DMS153 (cell line): ENCODE data around the gene TLCD4.

Experiments used
- DNase-seq: peaks from one replicate; lab custom pipeline; 2025; lab: John Stamatoyannopoulos, UW

The TLCD4 gene

GRCh38 chr1:95095833-95096217 lies 21.3 kb upstream of the TLCD4 start:
- no peak for DNase-seq

DNA sequence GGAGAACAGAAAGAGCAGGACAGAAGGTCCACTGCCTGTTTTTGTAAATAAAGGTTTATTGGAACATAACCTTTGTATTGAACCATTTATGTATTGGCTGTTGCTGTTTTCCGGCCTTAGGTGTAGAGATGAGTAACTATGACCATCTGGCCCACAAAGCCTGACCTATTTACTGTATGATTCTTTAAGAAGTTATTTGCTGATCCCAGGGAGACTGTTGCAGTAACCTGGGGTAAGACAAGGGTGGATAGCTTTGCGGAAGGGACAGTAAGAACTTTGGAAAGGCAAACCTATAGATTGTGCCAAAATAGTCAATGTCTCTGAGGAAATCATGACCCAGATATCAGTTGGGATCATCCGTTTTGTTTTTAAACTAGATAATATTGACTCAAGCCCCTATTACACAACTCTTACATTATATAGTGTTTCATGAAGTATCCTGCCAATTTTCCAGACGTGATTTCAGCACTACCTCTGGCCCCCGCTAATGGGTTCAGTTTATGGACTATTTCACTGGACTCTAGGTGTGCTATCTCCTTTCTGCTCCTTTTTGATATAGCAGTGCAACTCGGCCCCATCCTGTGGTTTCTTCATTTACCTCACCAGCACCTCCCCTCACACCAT lies 20.8 kb upstream of the TLCD4 start:
- DNase-seq, result no peak

GRCh38 chr1:95097426-95097825 lies 19.7 kb upstream of the TLCD4 start:
- no peak for DNase-seq

GRCh38 chr1:95098196-95098595 lies 19.0 kb upstream of the TLCD4 start:
- DNase-seq, result no peak

- no peak for DNase-seq
These were observed 8.4 kb upstream of the TLCD4 start for GRCh38 chr1:95108792-95109191.

DNA sequence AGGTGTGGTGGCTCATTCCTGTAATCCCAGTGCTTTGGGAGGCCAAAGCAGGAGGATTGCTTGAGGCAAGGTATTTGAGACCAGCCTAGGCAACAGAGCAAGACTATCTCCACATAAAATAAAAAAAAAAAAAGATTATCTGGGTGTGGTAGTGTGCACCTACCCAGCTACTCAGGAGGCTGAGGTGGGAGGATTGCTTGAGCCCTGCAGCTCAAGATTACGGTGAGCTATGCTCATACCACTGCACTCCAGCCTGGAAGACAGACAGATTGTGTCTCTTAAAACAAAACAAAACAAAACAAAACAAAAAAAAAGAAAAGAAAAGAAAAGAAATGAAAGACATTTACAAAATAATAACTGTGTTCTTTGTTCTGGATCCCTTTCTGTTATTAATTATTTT lies 6.1 kb upstream of the TLCD4 start:
- DNase-seq, result no peak

GRCh38 chr1:95113684-95114083 lies 3.5 kb upstream of the TLCD4 start:
- no peak for DNase-seq

- no peak for DNase-seq
These were observed 1.4 kb upstream of the TLCD4 start for GRCh38 chr1:95115708-95116137.

DNA sequence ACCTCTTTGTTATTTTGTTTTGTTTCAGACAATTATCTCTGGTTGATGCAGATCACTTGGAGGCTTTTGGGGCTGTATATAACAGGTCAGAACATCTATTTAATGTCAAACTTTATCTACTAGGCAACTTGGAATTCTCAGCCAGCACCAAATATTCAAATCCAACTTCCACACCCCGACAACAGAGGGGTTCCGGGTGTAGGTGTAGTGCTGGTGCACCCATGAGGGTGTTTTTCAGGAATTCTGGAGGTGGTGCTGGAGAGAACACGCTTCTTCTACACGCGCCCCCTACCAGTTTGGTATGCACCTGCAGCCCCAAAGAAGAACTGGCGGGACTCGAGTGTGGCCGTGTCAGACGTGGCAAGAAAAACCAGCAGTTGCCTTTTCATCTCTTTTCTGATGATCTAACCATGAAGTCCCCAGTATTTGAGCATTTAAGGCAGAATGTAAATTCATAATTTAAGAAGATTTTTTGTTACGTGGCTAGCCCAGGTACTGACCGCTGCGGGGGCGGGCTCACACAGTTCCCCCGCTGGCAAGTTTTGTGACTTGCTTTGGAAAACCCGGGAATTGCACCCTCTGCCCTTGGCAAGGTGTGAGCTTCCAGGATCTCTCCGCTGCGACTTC lies 462 bp upstream of the TLCD4 start:
- DNase-seq, result peak; percentile 64

DNA sequence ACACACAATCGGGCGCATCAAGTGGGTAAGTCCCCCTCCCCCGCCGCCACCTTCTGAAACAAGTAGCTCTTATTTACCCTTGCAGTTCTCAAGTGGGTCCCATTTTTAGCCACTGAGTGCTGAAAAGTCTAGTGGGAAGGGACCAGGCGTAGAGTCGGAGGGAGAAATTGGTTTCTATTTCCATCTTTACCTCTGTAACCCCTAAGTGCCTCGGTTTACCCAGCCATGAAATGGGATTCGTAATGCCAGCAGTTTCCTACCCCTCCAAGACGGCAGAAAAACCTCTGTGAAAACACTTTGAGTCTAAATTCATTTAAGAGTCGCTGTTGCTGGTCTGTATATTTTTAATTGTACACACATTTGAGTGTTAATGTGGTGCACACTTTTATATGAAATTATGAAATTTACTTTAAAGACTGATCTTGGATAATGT lies 928 bp downstream of the TLCD4 start:
- no peak for DNase-seq

DNA sequence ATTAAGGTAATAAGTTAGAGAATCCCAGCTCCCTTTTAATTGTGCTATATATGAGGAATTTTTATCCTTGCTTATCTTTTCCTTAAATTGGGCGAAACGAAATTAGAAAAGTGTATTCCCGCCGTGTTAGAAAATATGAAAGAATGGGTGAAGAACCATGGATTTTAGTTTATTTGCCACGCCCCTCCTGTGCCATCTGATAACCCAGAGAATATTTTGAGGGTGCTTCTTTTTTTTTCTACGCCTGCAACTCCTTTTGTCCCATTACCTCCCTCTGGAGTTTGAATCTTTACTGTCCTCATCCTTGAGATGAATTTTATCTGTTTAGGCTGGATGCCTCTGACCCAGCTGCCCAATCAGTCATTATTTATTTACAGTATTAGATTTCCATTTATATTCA lies 1.6 kb downstream of the TLCD4 start:
- no peak for DNase-seq

DNA sequence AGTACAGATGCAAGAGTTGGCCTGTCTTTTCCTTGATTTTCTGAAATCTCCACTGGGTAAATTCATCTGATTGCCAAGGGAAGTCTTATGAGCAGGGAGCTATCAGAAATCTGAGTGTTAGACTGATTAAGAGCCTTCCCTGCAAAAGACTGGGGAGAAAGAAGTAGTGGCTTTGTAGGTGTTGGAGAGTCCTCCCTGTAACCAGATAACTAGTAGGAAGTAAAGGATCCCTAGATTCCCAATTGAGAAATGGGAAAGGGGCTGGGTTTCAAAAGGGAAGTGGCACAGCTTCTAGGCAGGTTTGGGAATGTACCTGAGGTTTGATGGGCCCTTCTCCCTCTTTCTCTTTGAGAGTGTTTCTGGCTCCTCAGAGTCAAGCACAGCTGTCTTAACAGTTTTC lies 2.1 kb downstream of the TLCD4 start:
- DNase-seq, result no peak

- DNase-seq, result no peak
These were observed 5.1 kb downstream of the TLCD4 start for GRCh38 chr1:95122151-95122697.

DNA sequence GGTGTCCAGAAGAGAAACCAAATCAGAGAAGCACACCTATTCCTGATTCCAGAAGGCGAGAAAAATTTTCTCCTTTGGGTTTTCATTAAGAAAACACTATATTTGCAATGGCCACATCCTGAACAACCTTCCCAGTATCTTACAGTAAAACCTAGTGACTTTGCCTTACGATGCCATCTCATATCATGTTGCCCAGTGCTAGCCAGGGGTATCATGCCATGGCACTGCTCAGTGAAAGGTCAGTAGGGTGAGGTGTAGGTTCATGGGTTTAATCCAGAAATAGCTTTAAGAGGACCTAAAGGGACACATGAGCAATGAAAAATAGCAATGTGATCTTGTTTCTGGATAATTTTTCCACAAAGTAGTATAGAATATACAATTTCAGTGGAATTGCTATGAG lies 7.2 kb downstream of the TLCD4 start:
- no peak for DNase-seq

DNA sequence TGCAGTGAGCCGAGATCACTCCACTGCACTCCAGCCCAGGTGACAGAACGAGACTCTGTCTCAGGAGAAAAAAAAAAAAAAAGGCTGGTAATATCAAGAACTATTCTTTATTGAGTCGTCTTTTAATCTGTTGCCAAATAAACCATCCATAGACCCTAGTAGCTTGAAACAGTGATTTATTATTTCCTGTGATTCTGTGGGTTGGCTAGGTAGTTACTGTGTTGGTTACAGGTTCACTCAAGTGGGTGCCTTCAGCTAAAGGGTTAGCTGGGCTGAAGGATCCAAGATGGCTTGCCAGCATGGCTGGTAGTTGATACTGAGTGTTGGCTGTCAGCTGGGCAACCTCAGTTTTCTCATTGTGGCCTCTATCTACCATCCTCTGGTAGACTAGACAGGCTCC lies 9.2 kb downstream of the TLCD4 start:
- no peak for DNase-seq

GRCh38 chr1:95126846-95127245 lies 9.7 kb downstream of the TLCD4 start:
- no peak for DNase-seq

GRCh38 chr1:95127380-95127779 lies 10.2 kb downstream of the TLCD4 start:
- no peak for DNase-seq

GRCh38 chr1:95132762-95133161 lies 15.6 kb downstream of the TLCD4 start:
- no peak for DNase-seq

DNA sequence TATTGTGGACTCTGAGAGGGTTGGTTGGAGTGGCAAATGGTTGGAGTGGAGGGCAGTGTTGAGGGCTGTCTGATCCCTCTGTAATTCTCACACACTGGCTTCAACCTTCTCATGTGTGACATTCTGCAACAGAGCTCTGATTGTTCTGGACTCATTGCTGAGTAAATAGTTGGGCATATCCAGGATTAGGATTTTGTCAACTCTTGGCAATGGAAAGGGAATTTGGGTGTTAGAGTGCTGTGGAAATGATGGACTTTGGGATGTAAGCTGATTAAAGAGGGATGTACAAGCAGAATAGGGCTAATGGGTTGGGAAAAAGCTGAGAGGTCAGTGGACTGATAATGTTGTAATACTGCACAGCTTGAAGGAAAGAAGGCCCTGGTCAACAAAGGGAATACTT lies 16.5 kb downstream of the TLCD4 start:
- DNase-seq, result no peak

DNA sequence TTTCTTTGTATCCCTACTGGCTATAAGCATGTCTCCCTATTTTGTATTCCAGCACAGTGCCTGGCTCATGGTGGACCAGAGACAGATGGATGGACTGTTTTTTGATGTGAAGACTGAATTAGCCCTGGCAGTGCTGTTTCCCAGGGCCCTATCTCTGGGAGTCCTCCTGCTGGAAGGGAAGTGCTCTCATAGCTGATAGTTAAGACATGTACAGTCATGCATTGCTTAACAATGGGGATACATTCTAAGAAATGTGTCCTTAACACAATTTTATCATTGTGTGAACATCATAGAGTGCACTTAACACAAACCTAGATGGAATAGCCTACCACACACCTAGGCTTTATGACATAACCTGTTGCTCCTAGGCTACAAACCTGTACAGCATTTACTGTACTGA lies 21.1 kb downstream of the TLCD4 start:
- DNase-seq, result no peak

DNA sequence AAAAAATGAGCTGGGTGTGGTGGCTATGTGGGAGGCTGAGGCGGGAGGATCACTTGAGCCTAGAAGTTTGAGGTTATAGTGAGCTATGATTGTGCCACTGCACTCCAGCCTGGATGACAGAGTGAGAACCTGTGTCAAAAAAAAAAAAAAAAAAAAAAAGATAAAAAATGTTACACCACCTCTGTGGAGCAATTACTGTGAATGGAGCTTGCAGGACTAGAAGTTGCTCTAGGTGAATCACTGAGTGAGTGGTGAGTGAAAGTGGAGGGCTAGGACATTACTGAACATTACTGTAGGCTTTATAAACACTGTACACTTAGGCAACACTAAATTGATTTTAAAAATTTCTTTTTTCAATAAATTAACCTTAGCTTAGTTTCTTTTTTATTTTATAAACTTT lies 21.9 kb downstream of the TLCD4 start:
- DNase-seq, result no peak

- DNase-seq, result no peak
These were observed 23.6 kb downstream of the TLCD4 start for GRCh38 chr1:95140791-95141190.

DNA sequence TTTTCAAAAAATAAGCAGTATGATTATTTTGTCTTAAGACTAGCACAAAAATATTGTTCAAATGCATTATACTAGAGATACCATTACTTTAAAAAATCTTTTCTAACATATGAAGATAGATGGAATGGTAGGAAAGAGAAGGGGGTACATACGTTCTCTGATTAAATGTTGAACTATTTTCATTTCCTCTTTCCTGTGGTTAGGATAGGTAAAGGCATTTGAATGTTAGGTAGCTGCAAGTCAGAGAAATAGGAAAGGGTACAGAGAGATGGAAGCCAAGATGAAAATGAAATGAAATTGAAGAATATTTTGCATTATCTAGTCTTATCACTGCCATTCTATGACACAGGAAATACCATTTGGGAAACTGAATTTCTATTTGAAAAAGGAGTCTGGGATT lies 28.3 kb downstream of the TLCD4 start:
- DNase-seq, result no peak

- no peak for DNase-seq
These were observed 29.5 kb downstream of the TLCD4 start for GRCh38 chr1:95146637-95147036.
